HG02642 (cell line): ENCODE results near the gene NOVA2.

Source experiments
- ATAC-seq: cut with Tn5 transposase; IDR thresholded peaks from one replicate; pipeline ENCODE4 v1.9.1; 2021; ENCODE audit warnings: mild to moderate bottlenecking; ENCODE audit not compliant: unreplicated experiment, poor library complexity

Gene NOVA2

GRCh38 chr19:45968626-45969025, 5.0 kb downstream of the NOVA2 start:
- ATAC-seq: no peak

DNA sequence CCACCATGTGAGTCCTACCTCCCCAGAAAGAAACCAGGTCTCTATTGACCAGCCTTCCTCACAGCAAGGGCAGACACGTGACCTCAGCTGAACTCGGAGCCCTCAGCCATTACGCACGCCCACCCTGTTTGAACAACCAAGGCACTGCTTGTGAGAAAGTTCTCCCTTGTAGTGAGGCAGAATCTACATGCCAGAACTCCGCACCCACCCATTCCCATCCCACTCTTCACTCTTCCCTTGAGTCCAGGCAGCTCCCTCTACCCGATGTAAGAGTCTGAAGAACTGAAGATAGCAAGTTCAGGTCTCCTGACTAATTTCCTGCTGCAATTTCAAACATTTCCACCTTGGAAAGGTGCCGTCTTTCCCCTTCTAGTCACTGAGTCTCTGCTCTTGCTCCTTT, 6.4 kb downstream of the NOVA2 start:
- ATAC-seq: no peak

DNA sequence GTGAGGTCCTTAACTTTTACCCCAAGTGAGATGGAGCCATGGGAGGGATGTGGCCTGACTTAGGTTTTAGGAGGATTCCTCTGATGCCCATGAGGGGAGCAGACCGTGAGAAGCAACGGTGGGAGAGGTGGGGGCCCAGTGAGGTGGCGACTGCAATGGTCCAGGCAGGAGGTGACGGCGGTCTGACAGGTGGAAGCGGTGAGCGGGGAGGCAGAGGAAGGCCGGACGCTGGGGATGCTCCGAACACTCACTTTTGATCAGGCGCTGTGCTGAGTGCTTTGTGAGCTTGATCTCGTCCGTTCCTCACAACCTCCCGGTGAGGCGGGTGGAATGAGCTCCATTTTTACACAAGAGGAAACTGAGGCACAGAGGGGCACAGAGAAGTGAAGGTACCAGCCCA, 11.6 kb downstream of the NOVA2 start:
- ATAC-seq: no peak

GRCh38 chr19:45960595-45961235, 12.9 kb downstream of the NOVA2 start:
- no peak for ATAC-seq

DNA sequence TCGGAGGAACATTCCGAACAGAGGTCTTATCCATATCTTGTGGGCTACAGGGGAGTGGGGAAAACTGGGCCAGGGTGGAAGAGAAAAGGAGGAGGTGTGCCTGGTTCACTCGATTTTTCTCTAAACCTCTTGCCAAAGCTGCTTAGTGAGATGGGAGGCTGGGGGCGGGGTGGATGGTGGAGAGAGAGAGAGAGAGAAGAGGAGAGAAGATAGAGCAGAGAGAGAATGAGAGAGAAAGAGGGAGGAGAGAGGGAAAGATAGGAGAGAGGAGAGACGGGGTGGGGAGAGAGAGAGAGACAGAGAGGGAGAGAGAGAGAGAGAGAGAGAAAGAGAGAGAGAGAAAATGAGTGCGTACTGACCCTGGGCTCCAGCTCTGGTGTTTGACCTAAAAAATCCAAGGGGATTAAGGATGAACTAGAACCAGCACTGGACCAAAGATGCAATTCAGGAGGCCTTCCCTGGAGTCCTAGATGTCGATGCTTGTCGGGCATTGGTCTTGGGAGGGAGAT, 14.1 kb downstream of the NOVA2 start:
- no peak for ATAC-seq

DNA sequence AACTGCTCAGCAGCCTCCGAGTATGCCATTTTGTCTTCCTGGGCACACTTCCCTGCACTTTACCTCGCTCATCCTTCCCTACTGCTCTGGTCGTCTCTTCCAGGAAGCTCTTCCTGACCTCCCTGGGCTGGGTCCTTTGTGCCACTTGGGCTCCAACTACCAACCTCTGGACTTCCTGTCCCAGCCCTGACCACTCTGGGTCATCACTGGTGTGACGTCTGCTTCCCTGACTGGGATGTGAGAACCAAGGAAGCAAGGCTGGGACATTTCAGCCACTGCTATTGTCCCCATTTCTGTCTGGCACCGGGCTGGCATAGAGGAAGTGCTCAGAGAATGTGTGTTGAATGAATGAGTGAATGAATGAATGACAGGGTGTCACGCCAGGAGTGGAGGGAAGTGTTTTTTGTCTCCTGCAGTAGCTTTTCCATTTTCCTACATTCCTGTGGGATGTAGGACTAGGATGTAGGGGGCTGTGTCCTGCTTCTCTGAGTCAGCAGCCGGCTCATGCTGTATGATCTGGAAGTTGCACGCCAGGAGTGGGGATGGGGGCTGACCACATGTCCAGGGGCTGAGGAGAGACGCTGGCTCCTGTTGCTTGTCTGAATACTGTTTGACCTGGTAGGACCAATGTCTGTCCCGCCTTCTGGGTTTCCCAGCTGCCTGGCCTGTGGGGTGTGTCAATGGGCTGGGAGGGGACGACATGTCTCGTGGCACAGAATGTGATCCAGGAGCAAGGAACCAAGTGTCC, 14.7 kb downstream of the NOVA2 start:
- ATAC-seq: no peak

DNA sequence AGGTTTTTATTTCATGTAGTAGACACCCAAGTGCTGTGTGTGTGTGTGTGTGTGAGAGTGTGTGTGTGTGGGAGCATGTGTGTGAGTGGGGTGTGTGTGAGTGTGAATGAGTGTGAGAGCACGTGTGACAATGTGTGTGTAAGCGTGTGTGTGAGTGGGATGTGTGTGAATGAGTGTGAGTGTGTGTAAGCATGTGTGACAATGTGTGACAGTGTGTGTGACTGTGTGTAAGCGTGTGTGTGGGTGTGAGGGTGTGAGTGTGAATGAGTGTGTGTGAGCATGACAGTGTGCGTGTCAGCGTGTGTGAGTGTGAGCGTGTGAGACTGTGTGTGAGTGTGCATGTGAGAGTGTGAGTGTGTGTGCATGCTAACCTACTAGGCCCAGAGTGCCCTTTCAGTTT, 15.3 kb downstream of the NOVA2 start:
- no peak for ATAC-seq

DNA sequence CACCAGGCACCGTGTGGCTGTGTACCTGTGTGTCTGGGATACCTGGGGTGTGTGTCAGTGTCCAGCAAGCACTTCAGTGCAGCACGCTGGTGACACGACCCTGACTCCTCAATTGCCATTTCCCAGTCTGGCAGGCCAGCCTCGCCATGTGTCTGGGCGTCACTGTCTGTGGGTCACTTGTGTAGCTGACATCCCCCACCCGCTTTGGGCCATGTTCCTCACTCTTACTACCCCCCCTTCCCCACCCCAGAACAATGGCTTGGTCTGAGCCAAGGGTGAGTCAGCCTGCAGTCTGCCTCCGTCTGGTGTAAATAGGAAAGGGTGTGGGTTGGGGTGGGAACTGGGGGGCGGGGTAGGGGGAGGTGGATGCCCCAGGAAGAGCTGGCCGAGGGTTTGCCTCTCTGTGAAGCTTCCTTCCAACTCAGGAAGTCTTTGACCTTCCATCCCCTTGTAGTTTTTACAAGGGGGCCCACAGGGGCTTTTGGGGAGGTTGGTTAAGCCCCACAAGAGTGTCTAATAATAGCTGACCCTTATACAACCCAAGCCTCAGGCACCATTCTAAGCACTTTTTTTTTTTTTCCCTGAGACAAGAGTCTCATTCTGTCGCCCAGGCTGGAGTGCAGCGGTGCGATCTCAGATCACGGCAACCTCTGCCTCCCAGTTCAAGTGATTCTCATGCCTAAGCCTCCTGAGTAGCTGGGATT, 17.6 kb downstream of the NOVA2 start:
- no peak for ATAC-seq

- no peak for ATAC-seq
Measured at GRCh38 chr19:45954156-45954555, 19.5 kb downstream of the NOVA2 start.

DNA sequence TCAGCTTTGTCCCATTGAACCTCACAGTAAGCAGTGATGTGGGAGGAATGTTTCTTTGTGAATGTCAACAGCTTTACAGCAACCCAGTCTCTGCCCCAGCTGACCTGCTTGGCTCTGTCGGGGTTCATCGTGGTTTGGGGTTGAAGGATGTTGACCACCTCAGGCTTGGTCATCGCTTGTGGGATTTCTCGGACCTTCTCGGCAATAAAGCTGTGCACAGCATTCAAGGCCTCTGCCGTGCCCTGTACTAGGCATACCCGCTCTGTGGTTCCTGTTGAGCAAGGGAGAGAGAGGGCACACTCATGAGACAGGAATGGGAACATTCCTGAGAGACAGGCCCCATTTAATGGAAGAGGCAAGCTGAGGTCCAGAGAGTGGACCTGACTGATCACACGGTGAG, 20.0 kb downstream of the NOVA2 start:
- no peak for ATAC-seq

- no peak for ATAC-seq
Measured at GRCh38 chr19:45952686-45953505, 20.8 kb downstream of the NOVA2 start.

GRCh38 chr19:45952341-45952685, 21.4 kb downstream of the NOVA2 start:
- no peak for ATAC-seq

DNA sequence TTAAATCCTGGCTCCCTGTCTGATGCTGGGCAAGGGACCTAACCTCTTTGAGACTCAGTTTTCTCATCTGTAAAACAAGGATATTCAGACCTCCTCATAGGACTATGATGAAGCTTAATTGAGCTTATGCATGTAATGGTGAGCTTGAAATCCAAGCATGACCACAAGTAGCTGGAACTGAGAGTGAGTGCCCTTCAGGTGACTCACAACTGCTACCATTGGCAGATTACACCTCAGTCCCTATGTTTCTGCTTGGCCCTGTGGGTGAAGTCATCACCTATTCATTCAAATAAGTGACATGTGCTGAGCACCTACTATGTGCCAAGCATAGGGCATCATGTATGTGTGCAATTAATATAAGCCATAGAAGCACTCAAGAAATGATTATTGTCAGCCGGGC, 25.7 kb downstream of the NOVA2 start:
- ATAC-seq: no peak

DNA sequence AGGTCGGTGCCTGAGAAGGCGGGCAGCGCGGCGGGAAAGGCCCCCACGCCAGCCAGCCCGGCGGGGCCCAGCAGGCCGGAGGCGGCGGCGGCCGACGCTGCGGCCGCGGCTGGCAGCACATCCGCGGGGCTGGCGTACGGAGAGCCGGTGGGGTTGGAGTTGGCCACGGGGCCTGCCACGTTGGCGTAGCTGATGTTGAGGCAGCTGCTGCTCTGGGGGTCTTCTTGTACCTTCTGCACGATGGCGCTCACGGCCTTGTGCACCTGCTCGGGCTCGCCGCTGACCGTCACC, 33.2 kb downstream of the NOVA2 start:
- no peak for ATAC-seq

GRCh38 chr19:45939792-45940514, 33.7 kb downstream of the NOVA2 start:
- ATAC-seq: no peak

DNA sequence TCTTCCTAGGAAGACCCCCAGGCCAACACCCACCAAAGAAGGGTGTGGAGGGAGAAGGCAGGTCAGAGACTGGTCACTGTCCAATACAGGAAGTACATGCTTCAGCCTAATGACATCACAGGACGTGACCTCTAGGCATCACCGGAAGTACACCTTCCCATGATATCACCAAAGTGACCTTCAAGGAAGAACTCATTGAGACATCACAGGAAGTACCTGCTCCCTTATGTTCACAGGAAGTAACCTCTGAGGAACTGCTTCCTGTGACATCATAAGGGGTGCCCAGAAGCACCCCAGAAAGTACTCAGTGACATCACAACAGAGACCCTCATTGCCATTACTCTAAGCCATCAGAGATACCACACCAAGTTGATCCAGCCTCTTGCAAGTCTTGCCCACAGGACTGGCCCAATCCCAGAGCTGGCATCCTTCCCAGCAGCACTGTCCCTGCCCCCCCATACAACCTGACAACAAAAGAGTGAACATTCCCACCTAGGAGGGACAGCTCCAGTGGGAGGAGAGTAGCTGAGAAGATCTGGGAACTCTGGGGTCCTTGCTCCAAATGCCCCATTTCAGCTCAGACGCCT, 34.8 kb downstream of the NOVA2 start:
- no peak for ATAC-seq

DNA sequence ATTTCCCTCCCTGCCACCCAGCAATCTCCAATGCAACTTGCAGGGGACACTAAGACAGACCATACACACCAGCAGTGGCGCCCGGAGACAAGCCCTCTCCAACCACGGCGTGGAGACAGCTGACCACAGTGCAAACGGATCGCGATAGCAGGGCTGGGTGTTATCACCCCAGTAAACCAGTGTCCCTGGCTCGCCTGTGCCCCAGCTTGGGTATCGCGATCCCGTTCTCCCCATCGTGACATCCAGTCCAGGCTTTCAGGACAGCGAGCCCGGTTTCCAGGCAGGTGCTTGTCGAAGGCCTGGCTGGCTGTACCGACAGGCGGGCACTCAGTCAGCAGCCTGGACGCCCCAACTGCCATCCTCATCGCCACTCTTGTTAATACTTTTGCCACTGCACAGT, 38.4 kb downstream of the NOVA2 start:
- ATAC-seq: no peak

DNA sequence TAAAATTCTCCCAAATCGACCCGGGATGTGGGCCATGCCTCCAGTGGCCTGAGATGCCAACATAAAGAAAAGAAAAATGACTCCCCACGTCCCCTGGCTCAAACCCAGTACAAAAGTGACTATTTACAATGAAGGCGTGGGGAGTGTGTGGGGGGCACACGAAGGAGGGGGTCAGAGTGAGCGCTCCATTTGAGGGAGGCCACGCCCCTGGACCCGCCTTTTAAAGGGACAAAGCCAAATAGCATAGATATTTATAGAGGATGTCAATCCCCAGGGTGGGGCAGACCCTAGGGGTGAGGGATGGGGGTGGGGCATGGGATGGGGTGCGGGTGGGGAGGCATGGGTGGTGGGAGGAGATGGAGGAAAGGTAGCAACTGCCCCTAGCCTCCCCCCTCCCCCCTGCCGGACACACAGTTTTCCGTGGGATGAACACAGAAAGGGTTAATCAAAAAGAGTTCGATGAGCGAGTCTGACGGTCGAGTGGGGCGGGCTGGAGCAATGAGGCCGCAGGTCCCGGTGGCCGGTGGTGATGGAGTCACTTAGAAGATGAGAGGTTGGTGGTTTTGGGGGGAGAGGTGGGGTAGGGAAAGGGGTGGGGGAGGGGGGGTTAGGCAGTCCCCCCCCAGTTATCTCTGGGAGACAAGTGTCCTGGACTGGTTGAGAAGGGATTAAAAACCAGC, 39.0 kb downstream of the NOVA2 start:
- no peak for ATAC-seq

DNA sequence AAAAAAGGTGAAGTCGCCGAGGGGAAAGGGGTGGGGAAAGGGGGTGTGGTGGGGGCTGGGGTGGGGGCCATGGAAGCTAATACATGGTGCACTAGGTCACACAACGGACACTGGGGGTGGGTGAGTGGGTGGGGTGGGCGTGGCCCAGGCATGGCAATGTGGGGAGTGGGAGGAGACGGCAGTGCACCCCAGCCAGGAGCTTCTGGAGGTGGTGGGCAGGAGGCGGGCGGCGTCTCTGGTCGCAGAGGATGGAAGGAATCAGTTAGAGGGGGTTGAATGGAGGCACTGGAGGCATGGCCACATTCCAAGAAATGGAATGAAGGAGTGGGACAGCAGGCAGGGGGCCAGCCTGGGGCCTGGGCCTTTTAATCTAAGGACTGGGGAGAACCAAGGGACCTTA, 39.9 kb downstream of the NOVA2 start:
- no peak for ATAC-seq
